A549 (cell line): ENCODE measurements around the gene CLCN4.

Experiments
- BHLHE40 ChIP-seq: IDR thresholded peaks from 2 replicates; pipeline ENCODE4 v1.6.1; 2012; ENCODE audit warnings: low read depth, low read length, inconsistent platforms
- CEBPB ChIP-seq, 2 experiments: fragments of >200 bp in 1 of 2; sonication (Bioruptor Twin) in 1 of 2; formaldehyde crosslinking in 1 of 2; IDR thresholded peaks; 2 replicates each; pipeline ENCODE4 v1.6.1; 2012 to 2016
- EP300 ChIP-seq, 2 experiments: fragments of >200 bp; sonication (Bioruptor Twin); formaldehyde crosslinking; IDR thresholded peaks; 2 replicates in 1 of 2; 3 replicates in 1 of 2; pipeline ENCODE4 v1.6.1; 2016 to 2017
- HDAC2 ChIP-seq: fragments of 200-600 bp; sonication (generic); IDR thresholded peaks from 2 replicates; pipeline ENCODE4 v1.6.1; 2016
- HOXA7 ChIP-seq: fragments of 250-450 bp; sonication (Bioruptor Pico); IDR thresholded peaks from 2 replicates; pipeline ENCODE4 v1.5.0; 2020; ENCODE audit warnings: mild to moderate bottlenecking, moderate library complexity
- KDM1A ChIP-seq: fragments of 200-600 bp; sonication (generic); IDR thresholded peaks from 2 replicates; pipeline ENCODE4 v1.6.1; 2016; ENCODE audit warnings: low read depth, mild to moderate bottlenecking
- MAFK ChIP-seq: fragments of 450-650 bp; IDR thresholded peaks from 2 replicates; pipeline ENCODE4 v1.6.1; 2014; ENCODE audit not compliant: partially characterized antibody
- NR3C1 ChIP-seq: fragments of >200 bp; sonication (Bioruptor Twin); formaldehyde crosslinking; IDR thresholded peaks from 3 replicates; pipeline ENCODE4 v1.6.1; 2017
- PBX3 ChIP-seq: IDR thresholded peaks from 2 replicates; pipeline ENCODE4 v1.6.1; 2012
- POLR2A ChIP-seq: IDR thresholded peaks from 2 replicates; pipeline ENCODE4 v1.6.1; 2012; ENCODE audit warnings: mild to moderate bottlenecking, low read length
- RFX5 ChIP-seq: fragments of 450-650 bp; IDR thresholded peaks from 2 replicates; pipeline ENCODE4 v1.7.1; 2014; ENCODE audit warnings: antibody characterized with exemption, mild to moderate bottlenecking, moderate library complexity
- TF ChIP-seq, protein P1 (sequence below): fragments of 200-600 bp; sonication (generic); IDR thresholded peaks from 2 replicates; pipeline ENCODE4 v1.6.1; 2016; ENCODE audit warnings: antibody characterized with exemption, mild to moderate bottlenecking, moderate library complexity
- TF ChIP-seq, protein P2 (sequence below): fragments of >200 bp; sonication (Bioruptor Twin); formaldehyde crosslinking; IDR thresholded peaks from 3 replicates; pipeline ENCODE4 v1.5.1; 2016
- TF ChIP-seq, protein P3 (sequence below): IDR thresholded peaks from 2 replicates; pipeline ENCODE4 v1.6.1; 2012

DNA sequence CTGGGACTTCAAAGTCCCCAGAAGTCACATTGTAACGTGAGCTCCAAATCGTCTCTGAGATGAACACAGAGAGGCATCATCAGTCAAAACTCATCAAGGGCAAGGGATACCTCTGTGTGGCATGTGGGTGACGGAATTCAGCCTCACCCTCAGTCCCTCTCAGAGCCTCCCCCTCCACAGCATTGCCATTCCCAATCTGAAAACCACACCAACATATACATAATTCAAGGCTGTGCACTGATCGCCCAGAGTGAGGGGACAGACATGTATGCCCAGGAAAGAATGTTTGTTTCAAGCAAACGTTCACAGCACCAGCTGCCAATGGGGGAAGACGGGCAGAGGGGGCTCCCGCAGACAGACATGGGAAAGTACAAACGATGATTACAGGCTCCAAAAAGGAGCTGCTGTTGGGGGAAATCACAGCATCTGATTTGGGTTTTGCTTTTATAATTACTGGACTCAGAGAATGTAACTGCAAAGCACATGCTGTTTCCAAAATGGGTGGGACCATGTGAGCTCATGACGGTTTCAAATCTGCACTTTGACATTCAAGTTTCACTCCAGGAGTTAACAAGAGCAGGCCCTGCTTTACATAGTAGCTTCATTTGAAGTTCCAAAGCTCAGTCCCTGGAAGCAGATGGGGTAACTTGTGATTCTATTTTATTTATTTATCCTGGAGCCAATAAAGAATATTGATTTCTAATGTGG is 88.3 kb downstream of the CLCN4 start:
- TF ChIP-seq HDAC2 (no peak), POLR2A (no peak), HOXA7 (CRISPR knock-in tag) (no peak), BHLHE40 (no peak), MAFK (no peak), EP300 (IDR thresholded peaks at IDR 0.05) (no peak), RFX5 (no peak), KDM1A (no peak), NR3C1 (no peak), CEBPB (IDR thresholded peaks at IDR 0.05) (no peak), PBX3 (no peak)
- TF ChIP-seq, protein P1, sequence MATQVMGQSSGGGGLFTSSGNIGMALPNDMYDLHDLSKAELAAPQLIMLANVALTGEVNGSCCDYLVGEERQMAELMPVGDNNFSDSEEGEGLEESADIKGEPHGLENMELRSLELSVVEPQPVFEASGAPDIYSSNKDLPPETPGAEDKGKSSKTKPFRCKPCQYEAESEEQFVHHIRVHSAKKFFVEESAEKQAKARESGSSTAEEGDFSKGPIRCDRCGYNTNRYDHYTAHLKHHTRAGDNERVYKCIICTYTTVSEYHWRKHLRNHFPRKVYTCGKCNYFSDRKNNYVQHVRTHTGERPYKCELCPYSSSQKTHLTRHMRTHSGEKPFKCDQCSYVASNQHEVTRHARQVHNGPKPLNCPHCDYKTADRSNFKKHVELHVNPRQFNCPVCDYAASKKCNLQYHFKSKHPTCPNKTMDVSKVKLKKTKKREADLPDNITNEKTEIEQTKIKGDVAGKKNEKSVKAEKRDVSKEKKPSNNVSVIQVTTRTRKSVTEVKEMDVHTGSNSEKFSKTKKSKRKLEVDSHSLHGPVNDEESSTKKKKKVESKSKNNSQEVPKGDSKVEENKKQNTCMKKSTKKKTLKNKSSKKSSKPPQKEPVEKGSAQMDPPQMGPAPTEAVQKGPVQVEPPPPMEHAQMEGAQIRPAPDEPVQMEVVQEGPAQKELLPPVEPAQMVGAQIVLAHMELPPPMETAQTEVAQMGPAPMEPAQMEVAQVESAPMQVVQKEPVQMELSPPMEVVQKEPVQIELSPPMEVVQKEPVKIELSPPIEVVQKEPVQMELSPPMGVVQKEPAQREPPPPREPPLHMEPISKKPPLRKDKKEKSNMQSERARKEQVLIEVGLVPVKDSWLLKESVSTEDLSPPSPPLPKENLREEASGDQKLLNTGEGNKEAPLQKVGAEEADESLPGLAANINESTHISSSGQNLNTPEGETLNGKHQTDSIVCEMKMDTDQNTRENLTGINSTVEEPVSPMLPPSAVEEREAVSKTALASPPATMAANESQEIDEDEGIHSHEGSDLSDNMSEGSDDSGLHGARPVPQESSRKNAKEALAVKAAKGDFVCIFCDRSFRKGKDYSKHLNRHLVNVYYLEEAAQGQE = no peak
- TF ChIP-seq, protein P2, sequence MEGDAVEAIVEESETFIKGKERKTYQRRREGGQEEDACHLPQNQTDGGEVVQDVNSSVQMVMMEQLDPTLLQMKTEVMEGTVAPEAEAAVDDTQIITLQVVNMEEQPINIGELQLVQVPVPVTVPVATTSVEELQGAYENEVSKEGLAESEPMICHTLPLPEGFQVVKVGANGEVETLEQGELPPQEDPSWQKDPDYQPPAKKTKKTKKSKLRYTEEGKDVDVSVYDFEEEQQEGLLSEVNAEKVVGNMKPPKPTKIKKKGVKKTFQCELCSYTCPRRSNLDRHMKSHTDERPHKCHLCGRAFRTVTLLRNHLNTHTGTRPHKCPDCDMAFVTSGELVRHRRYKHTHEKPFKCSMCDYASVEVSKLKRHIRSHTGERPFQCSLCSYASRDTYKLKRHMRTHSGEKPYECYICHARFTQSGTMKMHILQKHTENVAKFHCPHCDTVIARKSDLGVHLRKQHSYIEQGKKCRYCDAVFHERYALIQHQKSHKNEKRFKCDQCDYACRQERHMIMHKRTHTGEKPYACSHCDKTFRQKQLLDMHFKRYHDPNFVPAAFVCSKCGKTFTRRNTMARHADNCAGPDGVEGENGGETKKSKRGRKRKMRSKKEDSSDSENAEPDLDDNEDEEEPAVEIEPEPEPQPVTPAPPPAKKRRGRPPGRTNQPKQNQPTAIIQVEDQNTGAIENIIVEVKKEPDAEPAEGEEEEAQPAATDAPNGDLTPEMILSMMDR = no peak
- TF ChIP-seq, protein P3, sequence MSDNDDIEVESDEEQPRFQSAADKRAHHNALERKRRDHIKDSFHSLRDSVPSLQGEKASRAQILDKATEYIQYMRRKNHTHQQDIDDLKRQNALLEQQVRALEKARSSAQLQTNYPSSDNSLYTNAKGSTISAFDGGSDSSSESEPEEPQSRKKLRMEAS = no peak
